HCT116 (cell line): ENCODE measurements around the gene FOXC2. TPM values are rescaled to one million over a fixed set of nuclear protein-coding genes. Genes with fewer than 3 reads are reported as not detected.

Experiments used
- ATAC-seq: fragments of 200-7000 bp; cut with Tn5 transposase; 2 replicates; pipeline ENCODE4 v1.9.1; 2020; ENCODE audit warnings: mild to moderate bottlenecking, moderate library complexity
- BruUV-seq: library from RNA; stranded (reverse); fragments of 400-500 nt; replicated peaks from 2 replicates; lab custom pipeline; 2021; lab: Mats Ljungman, UMichigan
- CTCF ChIA-PET: fragments of 300-600 bp; sonication (Branson Sonifier 250); formaldehyde crosslinking; loops from one replicate; lab custom pipeline; 2021; ENCODE audit warnings: antibody characterized with exemption; lab: Charles Lee
- POLR2A ChIA-PET: fragments of 300-600, 350-600 bp; sonication (Branson Sonifier 250); formaldehyde crosslinking; loops from one replicate; lab custom pipeline; 2021; ENCODE audit warnings: antibody characterized with exemption; lab: Charles Lee
- RAD21 ChIA-PET, 2 experiments: fragments of 300-600 bp; sonication (Branson Sonifier 250); formaldehyde crosslinking; loops; one replicate each; lab custom pipeline; 2023; ENCODE audit warnings: low total read pairs in 2 of 2; ENCODE audit not compliant: uncharacterized antibody in 2 of 2, unreplicated experiment in 2 of 2, low non-redundant PET in 1 of 2; lab: Charles Lee
- DNase-seq: peaks from one replicate; pipeline ENCODE4 v3.0.0-alpha.2; 2010; ENCODE audit warnings: low read depth, low spot score
- H2AFZ ChIP-seq: fragments of 200-600 bp; shearing (Covaris generic), sonication (generic); 2 replicates; pipeline ENCODE4 v1.6.1; 2017; ENCODE audit warnings: low read depth, mixed run types, mixed read lengths, antibody characterized with exemption, low read length; ENCODE audit not compliant: poor library complexity, severe bottlenecking
- H3K27ac ChIP-seq: 2 replicates; pipeline ENCODE4 v1.5.1; 2012; ENCODE audit warnings: low read depth, low read length
- H3K27me3 ChIP-seq: fragments of 200-600 bp; sonication (generic); 2 replicates; pipeline ENCODE4 v1.6.1; 2016; ENCODE audit warnings: mixed run types, low read length, mixed read lengths; ENCODE audit not compliant: insufficient read depth
- H3K36me3 ChIP-seq, 2 experiments: fragments of 200-500 bp in 1 of 2; fragments of 200-600 bp in 1 of 2; sonication (Bioruptor generic) in 1 of 2; sonication (generic) in 1 of 2; 2 replicates each; pipeline versions ENCODE4 v1.5.1 to v1.6.1; 2014 to 2016; ENCODE audit warnings: low read length in 2 of 2, inconsistent platforms in 1 of 2, mixed read lengths in 1 of 2, mixed run types in 1 of 2; ENCODE audit not compliant: insufficient read depth in 2 of 2, control insufficient read depth in 1 of 2
- H3K4me1 ChIP-seq, 2 experiments: fragments of 200-600 bp in 1 of 2; sonication (generic) in 1 of 2; 2 replicates each; pipeline versions ENCODE4 v1.5.1 to v1.6.1; 2012 to 2017; ENCODE audit warnings: low read length in 2 of 2, inconsistent platforms in 1 of 2, mild to moderate bottlenecking in 1 of 2, mixed read lengths in 1 of 2, mixed run types in 1 of 2, moderate library complexity in 1 of 2; ENCODE audit not compliant: insufficient read depth in 2 of 2, control insufficient read depth in 1 of 2
- H3K4me2 ChIP-seq: fragments of 200-600 bp; sonication (generic); 2 replicates; pipeline ENCODE4 v1.6.1; 2017; ENCODE audit warnings: mixed run types, low read length, mixed read lengths
- H3K4me3 ChIP-seq, 2 experiments: fragments of 200-600 bp in 1 of 2; sonication (generic) in 1 of 2; replicated peaks in 1 of 2; 2 replicates each; pipeline ENCODE4 v1.5.1; 2011 to 2016; ENCODE audit warnings: low read length in 2 of 2, control low read depth in 1 of 2, low read depth in 1 of 2, mild to moderate bottlenecking in 1 of 2, mixed read lengths in 1 of 2, mixed run types in 1 of 2
- H3K79me2 ChIP-seq: fragments of 200-600 bp; sonication (generic); 2 replicates; pipeline ENCODE4 v1.6.1; 2017; ENCODE audit warnings: mild to moderate bottlenecking, mixed run types, low read length, moderate library complexity, mixed read lengths; ENCODE audit not compliant: insufficient read depth
- H3K9ac ChIP-seq: fragments of 200-600 bp; sonication (generic); 2 replicates; pipeline ENCODE4 v1.6.1; 2016; ENCODE audit warnings: low read length, mixed read lengths
- H3K9me2 ChIP-seq: fragments of 200-600 bp; sonication (generic), shearing (Covaris generic); 2 replicates; pipeline ENCODE4 v1.6.1; 2017; ENCODE audit warnings: mixed run types, mild to moderate bottlenecking, moderate library complexity; ENCODE audit not compliant: insufficient read depth
- H3K9me3 ChIP-seq, 2 experiments: fragments of 200-500 bp in 1 of 2; fragments of 200-600 bp in 1 of 2; sonication (Bioruptor generic) in 1 of 2; sonication (generic) in 1 of 2; 2 replicates each; pipeline ENCODE4 v1.6.1; 2014 to 2017; ENCODE audit warnings: low read length in 2 of 2, mixed read lengths in 2 of 2, inconsistent platforms in 1 of 2, low read depth in 1 of 2, mild to moderate bottlenecking in 1 of 2, mixed run types in 1 of 2, moderate library complexity in 1 of 2; ENCODE audit not compliant: control insufficient read depth in 1 of 2, insufficient read depth in 1 of 2
- H4K20me1 ChIP-seq: fragments of 200-600 bp; sonication (generic), shearing (Covaris generic); 2 replicates; pipeline ENCODE4 v1.6.1; 2017; ENCODE audit warnings: mixed run types, mild to moderate bottlenecking, moderate library complexity; ENCODE audit not compliant: insufficient read depth
- CBX3 ChIP-seq: IDR thresholded peaks from 2 replicates; pipeline ENCODE4 v1.6.1; 2012; ENCODE audit warnings: low read depth
- CTCF ChIP-seq, 3 experiments: fragments of 200-600 bp in 1 of 3; sonication (generic) in 1 of 3; IDR thresholded peaks in 2 of 3; conservative IDR thresholded peaks in 1 of 3; 2 replicates each; pipeline ENCODE4 v1.5.1; 2012 to 2017; ENCODE audit warnings: low read depth in 2 of 3, low read length in 2 of 3, antibody characterized with exemption in 1 of 3, borderline replicate concordance in 1 of 3, control low read depth in 1 of 3, mild to moderate bottlenecking in 1 of 3, mixed read lengths in 1 of 3, mixed run types in 1 of 3, moderate library complexity in 1 of 3; ENCODE audit not compliant: insufficient read depth in 1 of 3
- EZH2 ChIP-seq: fragments of 200-600 bp; sonication (generic); IDR thresholded peaks from 2 replicates; pipeline ENCODE4 v1.6.1; 2017; ENCODE audit warnings: antibody characterized with exemption, mixed run types
- POLR2A ChIP-seq: IDR thresholded peaks from 2 replicates; pipeline ENCODE4 v1.7.0; 2011; ENCODE audit warnings: borderline replicate concordance; ENCODE audit not compliant: insufficient read depth, insufficient read length; ENCODE audit errors: extremely low read depth
- POLR2AphosphoS5 ChIP-seq: IDR thresholded peaks from 2 replicates; pipeline ENCODE4 v1.6.1; 2011; ENCODE audit warnings: mild to moderate bottlenecking, low read depth, low read length, moderate library complexity
- SIN3A ChIP-seq: IDR thresholded peaks from 2 replicates; pipeline ENCODE4 v1.6.1; 2012; ENCODE audit warnings: low read depth
- SRF ChIP-seq: IDR thresholded peaks from 2 replicates; pipeline ENCODE4 v1.6.1; 2012; ENCODE audit warnings: low read depth
- TCF7L2 ChIP-seq: IDR thresholded peaks from 2 replicates; pipeline ENCODE4 v1.7.0; 2011; ENCODE audit warnings: borderline replicate concordance, inconsistent platforms; ENCODE audit not compliant: insufficient read depth, insufficient read length; ENCODE audit errors: extremely low read depth
- intact Hi-C: fragments of 100-400 bp; cut with micrococcal nuclease; formaldehyde crosslinking; loops from 2 replicates; pipeline ENCODE4 v1.10.0; 2022
- total RNA-seq: library from RNA; stranded (reverse); gene quantifications from one replicate; pipeline ENCODE4 v1.2.1, GENCODE V29; 2021; ENCODE audit not compliant: unreplicated experiment

FOXC2 gene
- total RNA-seq, 1 experiment from 2014 or later, result 0.22 TPM

GRCh38 chr16:86555704-86556075, 10.9 kb upstream of the FOXC2 start:
- ATAC-seq (no peak), DNase-seq (no peak)
- peak overlapping the region; percentile 97 for H3K4me2 ChIP-seq
- H3K9ac ChIP-seq, result peak overlapping the region; percentile 94
- no peaks in the 10 kb centered on the region; the same call in 1 of the 2 replicates for H4K20me1 ChIP-seq
- BruUV-seq, result no TSS peak
- H3K4me3 ChIP-seq, result peak overlapping the region; percentile 92 to 93
- H3K27me3 ChIP-seq, result peaks cover 4% of the 10 kb centered on the region; the same call in 1 of the 2 replicates
- H3K27ac ChIP-seq, result peak overlapping the region; percentile 45
- peaks cover 4 to 15% of the 10 kb centered on the region in 2 experiments; a peak in 3 of 4 replicates for H3K4me1 ChIP-seq
- intact Hi-C loops, result no loop called here
- no peak for TF ChIP-seq SIN3A
- no peak for TF ChIP-seq EZH2
- no peak for TF ChIP-seq CBX3
- no peak for TF ChIP-seq POLR2A
- H2AFZ ChIP-seq, result no peak overlapping the region
- peaks cover 19% of the 10 kb centered on the region for H3K79me2 ChIP-seq
- peaks cover 7 to 15% of the 10 kb centered on the region in 2 experiments; a peak in 2 of 4 replicates for H3K36me3 ChIP-seq
- POLR2A ChIA-PET, result no interaction called here
- CTCF ChIA-PET, result no interaction called here
- H3K9me3 ChIP-seq, result no peaks in the 10 kb centered on the region
- H3K9me2 ChIP-seq, result no peaks in the 10 kb centered on the region
- RAD21 ChIA-PET, result no interaction called here

DNA sequence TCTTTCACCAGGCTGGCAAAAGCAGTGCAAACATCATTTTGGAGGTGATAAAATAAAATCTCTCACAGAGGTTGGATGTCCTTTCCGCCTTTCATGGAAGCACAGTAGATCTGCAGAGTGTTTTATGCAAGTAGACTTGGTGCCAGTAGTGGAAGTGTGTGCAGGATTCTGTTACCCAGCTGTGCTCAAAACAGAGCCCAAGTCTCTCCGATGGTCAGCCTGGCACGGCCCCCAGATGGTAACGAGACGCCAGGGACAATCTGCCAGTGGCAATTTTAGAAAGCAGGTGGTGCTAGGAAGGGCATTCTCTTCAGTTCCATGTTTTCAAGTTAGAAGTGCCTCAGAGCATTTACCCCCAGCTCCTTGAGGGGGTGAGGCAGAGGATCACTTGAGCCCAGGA, 10.1 kb upstream of the FOXC2 start:
- Histone ChIP-seq H3K4me1 (peaks cover 4 to 15% of the 10 kb centered on the region in 2 experiments; a peak in 3 of 4 replicates), H2AFZ (no peak overlapping the region), H3K4me2 (no peak overlapping the region), H3K9ac (no peak overlapping the region), H3K27ac (no peak overlapping the region), H3K9me3 (no peaks in the 10 kb centered on the region)
- POLR2A ChIA-PET, result no interaction called here
- no TSS peak for BruUV-seq
- TF ChIP-seq POLR2AphosphoS5 (no peak), SRF (no peak), TCF7L2 (no peak), POLR2A (no peak), CTCF (IDR thresholded peaks at IDR 0.05 in 2 of 3, conservative IDR thresholded peaks at IDR 0.05 in 1 of 3; ENCODE audit: borderline replicate concordance in 1 of 3, insufficient read depth in 1 of 3, low read depth in 2 of 3, low read length in 2 of 3) (no peak)
- TF ChIP-seq, all 23 proteins: peak for 0
- no peak for ATAC-seq
- CTCF ChIA-PET, result no interaction called here
- H3K79me2 ChIP-seq, result peaks cover 19% of the 10 kb centered on the region
- H3K9me2 ChIP-seq, result no peaks in the 10 kb centered on the region
- H3K36me3 ChIP-seq, result peaks cover 0 to 12% of the 10 kb centered on the region in 2 experiments; a peak in 2 of 4 replicates
- RAD21 ChIA-PET, result no interaction called here
- H3K4me3 ChIP-seq, result no peak overlapping the region
- intact Hi-C loops, result no loop called here
- no peaks in the 10 kb centered on the region; the same call in 1 of the 2 replicates for H4K20me1 ChIP-seq
- no peak for DNase-seq
- H3K27me3 ChIP-seq, result peaks cover 4% of the 10 kb centered on the region; the same call in 1 of the 2 replicates
